GM21447 (cell line): ENCODE results near the gene TMEM165.
A peak's percentile ranks its signal among the peaks of the same experiment; 100 is the strongest.

Experiments
- ATAC-seq: cut with Tn5 transposase; IDR thresholded peaks from one replicate; pipeline ENCODE4 v1.9.1; 2021; ENCODE audit not compliant: unreplicated experiment

The TMEM165 gene

GRCh38 chr4:55405073-55405472, 9.3 kb downstream of the TMEM165 start:
- no peak for ATAC-seq

- no peak for ATAC-seq
Observed at GRCh38 chr4:55406545-55406944, 10.8 kb downstream of the TMEM165 start.

- ATAC-seq: no peak
Observed at GRCh38 chr4:55407119-55407518, 11.4 kb downstream of the TMEM165 start.

GRCh38 chr4:55407764-55408163, 12.0 kb downstream of the TMEM165 start:
- ATAC-seq: no peak

GRCh38 chr4:55409468-55410171, 13.9 kb downstream of the TMEM165 start:
- ATAC-seq: peak; percentile 87

- no peak for ATAC-seq
Observed at GRCh38 chr4:55410431-55410830, 14.7 kb downstream of the TMEM165 start.

- ATAC-seq: no peak
Observed at GRCh38 chr4:55411621-55412020, 15.9 kb downstream of the TMEM165 start.

- no peak for ATAC-seq
Observed at GRCh38 chr4:55416176-55416575, 20.4 kb downstream of the TMEM165 start.

GRCh38 chr4:55424791-55425190, 29.0 kb downstream of the TMEM165 start:
- no peak for ATAC-seq

GRCh38 chr4:55431710-55432336, 36.1 kb downstream of the TMEM165 start:
- ATAC-seq: no peak

GRCh38 chr4:55435141-55435841, 39.5 kb downstream of the TMEM165 start:
- peak; percentile 72 for ATAC-seq

- ATAC-seq: no peak
Observed at GRCh38 chr4:55437356-55437796, 41.6 kb downstream of the TMEM165 start.

- ATAC-seq: no peak
Observed at GRCh38 chr4:55437823-55438222, 42.1 kb downstream of the TMEM165 start.

- ATAC-seq: no peak
Observed at GRCh38 chr4:55438314-55438713, 42.6 kb downstream of the TMEM165 start.

- no peak for ATAC-seq
Observed at GRCh38 chr4:55439023-55439422, 43.3 kb downstream of the TMEM165 start.

GRCh38 chr4:55440786-55441185, 45.0 kb downstream of the TMEM165 start:
- ATAC-seq: no peak

- ATAC-seq: no peak
Observed at GRCh38 chr4:55442541-55442940, 46.8 kb downstream of the TMEM165 start.

- ATAC-seq: no peak
Observed at GRCh38 chr4:55444827-55445226, 49.1 kb downstream of the TMEM165 start.

GRCh38 chr4:55445921-55446577, 50.3 kb downstream of the TMEM165 start:
- ATAC-seq: no peak

GRCh38 chr4:55446578-55446922, 50.8 kb downstream of the TMEM165 start:
- no peak for ATAC-seq

- no peak for ATAC-seq
Observed at GRCh38 chr4:55447108-55447708, 51.5 kb downstream of the TMEM165 start.
